GM18520 (cell line): ENCODE results near the gene ATPAF2.

ENCODE experiments used
- ATAC-seq: cut with Tn5 transposase; IDR thresholded peaks from one replicate; pipeline ENCODE4 v1.9.1; 2021; ENCODE audit not compliant: unreplicated experiment

Gene ATPAF2

DNA sequence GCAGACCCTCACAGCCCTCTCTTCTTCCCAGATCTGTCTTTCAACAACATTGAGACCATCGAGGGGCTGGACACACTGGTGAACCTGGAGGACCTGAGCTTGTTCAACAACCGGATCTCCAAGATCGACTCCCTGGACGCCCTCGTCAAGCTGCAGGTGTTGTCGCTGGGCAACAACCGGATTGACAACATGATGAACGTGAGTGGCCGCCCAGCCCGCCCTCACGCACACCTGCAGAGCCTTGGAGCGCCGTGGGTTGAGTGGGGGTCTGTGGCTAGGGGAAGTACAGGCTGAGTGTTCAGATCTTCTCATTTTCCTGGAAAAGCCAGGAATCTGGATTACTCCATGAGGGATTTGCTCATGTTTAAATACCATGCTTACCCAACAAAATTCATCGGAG lies 51.1 kb downstream of the ATPAF2 start:
- no peak for ATAC-seq

DNA sequence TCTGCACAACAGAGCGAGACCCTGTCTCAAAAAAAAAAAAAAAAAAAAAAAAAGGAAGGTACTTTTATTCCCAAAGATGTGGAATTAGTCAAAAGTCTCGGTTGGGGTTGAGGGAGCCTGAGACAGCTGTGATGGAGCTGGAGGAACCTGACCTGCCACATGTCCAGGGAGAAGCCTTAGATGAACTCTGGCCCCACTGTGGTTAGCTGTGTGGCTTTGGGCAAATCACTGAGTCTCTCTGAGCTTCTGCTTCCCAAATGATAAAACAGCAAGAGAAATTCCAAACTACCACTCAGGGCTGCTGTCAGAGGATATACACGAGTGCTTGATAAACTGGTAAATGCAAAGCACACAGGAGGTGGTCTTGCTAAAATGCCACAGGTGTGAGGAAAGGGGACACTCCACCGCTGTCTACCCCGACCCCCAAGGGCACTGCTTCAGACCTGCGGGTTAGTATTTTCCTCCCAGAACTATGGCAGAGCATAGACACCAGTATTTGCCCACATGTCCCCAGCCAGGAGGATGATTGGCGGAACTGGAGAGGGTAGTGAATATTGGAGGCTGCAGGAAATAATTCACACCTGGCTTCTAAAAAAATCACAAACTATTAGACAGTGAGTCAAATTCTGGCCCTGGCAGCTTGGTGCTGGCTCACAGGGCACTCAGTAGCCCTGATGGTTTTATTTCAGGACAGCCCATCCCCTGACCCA lies 51.6 kb downstream of the ATPAF2 start:
- ATAC-seq, result no peak

DNA sequence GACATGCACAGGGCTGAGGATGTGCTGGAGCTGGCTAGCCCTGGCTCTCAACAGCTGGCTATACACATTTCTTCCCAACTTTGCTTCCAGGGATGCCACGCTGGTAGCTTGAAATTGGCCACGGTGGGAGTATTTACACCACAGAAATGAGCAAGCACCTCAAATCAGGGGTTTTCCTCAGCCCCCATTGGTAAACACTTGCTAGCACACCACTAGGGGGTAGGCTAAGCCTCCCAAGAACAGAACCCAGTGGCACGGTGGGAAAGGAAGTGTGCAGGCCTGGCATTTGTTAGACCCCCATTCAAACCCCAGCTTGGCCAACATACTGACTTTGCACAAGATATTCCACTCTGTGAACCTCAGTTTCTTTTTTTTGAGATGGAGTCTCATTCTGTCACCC lies 53.4 kb downstream of the ATPAF2 start:
- ATAC-seq, result no peak

DNA sequence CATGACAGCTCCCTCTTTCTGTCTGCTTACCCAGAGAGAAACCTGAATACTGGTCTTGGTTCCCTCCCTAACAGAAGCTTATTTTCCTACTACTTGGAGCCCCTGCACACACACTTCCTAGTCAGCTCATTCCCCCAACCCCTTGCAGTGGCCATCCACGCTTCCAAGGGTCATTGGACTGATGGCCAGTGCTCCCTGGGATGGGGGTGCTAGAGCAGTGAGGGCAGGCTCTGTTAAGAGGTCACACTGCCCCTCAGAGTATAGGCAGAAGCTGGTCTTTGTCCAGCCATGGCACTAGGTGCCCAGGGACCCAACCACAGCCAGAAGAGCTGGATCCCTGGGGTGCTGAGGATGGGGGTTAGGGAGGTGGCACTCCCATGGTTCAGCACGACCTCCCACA lies 53.8 kb downstream of the ATPAF2 start:
- ATAC-seq, result no peak

DNA sequence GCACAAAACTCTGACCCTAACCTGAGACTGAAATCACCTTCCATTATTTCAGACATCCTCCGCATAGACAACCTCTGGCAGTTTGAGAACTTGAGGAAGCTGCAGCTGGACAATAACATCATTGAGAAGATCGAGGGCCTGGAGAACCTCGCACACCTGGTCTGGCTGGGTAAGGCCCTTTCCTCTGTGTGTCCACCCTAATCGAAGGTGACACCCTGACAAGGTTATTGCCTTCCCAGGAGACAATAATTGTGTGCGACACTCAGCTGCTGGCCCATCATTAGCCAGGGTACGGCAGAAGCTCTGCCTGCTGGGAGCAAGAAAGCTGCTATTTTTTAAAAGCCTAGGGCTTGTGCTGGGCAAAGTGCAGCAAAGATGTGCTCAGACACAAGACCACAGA lies 55.2 kb downstream of the ATPAF2 start:
- ATAC-seq, result no peak

DNA sequence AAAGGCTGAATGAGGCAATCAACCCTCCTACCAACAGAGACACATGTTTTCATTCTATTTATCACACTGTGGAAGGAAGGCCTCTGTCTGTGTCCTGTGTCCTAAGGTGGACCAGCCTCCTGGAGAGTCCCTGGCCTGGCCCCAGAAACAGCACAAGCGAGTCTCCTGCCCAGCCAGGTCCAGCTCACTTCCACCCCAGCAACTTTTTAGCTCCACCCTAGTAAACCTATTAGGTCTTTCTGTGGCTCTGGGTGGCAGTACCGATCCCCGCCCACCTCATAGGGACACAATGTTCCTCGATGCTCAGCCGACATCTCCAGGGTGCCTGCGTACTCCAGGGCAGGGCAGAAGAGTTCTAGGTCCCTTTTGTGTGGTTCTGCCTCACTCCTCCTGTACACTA lies 55.6 kb downstream of the ATPAF2 start:
- ATAC-seq, result no peak

DNA sequence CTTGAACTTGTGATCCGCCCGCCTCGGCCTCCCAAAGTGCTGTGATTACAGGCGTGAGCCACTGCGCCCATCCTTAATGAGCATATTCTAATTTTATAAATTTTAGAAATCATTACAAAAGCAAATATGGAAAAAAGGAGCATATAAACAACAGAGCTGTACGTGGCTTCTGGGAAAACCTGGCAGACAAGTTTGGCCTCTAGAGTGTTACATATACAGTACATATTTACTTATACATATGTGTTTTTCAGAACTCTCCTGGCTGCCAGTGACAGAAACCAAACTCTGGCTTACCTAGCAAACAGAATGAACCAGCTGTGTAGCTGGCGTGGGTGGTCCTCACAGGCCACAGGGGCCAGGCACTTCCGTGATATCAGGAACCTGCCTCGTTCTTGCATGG lies 56.2 kb downstream of the ATPAF2 start:
- no peak for ATAC-seq

DNA sequence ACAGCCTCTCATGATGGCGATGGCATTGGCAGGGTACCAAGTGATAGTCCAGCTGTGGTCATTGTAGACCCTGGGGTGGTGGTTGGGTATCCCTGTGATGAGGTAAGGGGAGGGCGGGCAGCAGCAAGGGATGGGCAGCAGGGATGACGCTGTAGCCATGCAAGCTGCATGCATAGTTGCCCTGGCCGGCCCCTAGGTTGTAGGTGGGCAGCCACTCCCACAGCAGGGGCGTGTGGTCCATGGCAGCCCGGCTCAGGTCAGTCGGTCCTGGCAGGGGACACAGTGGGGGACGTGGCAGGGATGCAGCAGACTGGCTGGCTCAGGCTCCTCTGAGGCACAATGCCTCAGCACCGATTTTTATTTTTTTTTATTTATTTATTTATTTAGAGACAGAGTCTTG lies 57.6 kb downstream of the ATPAF2 start:
- ATAC-seq, result no peak

DNA sequence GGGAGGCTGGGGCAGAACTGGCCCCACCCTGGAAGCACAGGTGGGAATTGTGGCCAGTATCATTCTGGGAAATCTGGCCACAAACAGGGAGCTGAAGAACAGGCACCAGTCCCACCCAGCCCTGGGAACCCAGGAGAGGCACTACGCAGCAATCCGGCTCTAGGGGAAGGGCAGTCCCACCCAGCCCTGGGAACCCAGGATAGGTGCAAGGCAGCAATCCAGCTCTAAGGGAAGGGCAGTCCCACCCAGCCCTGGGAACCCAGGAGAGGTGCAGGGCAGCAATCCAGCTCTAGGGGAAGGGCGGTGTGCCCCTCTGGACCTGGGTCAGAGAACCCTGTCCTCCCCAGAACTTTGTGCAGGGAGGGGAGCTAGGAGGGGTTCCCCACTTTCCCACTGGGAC lies 59.2 kb downstream of the ATPAF2 start:
- ATAC-seq, result no peak

DNA sequence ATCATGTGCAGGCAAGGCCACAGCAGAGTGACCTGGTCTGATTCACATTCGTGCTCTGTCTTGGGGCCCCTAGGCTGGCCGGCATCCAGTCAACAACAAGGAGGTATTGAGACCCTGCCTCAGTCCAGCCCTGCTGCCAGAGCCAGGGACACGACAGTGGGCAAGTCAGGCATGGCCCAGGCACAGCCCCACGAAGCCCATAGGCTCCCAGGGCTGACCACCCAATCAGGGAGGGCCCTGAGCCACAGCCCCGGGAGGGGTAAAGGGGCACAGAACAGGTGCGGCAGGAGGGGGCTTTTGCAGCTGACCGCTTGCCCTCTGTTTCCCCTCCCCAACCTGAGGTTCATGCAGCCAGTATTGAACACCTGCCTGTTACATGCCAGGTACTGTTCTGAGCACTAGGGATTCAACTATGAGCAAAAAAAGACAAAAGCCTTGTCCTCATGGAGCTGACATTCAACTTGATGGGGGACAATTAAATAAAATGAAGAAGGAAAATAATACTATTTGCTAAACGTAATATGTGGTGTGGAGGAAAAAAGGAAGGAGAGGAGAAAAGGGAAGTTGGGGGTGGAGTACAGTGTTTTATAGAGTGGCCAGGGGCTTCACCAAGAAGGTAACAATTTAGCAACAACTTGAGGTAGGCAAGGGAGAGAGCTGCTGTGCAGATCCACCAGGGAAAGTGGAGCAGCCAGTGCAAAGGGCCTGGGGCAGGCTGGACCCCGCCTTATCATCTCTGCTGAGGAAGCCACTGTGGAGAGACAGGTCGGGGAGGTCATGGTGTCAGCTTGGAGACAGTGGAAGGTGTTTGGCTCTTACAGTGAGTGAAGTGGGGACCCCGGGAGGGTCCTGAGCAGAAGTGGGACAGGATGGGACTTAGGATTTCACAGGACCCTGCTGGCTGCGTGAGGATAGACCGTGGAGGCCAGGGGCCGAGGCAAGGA lies 60.2 kb downstream of the ATPAF2 start:
- no peak for ATAC-seq

DNA sequence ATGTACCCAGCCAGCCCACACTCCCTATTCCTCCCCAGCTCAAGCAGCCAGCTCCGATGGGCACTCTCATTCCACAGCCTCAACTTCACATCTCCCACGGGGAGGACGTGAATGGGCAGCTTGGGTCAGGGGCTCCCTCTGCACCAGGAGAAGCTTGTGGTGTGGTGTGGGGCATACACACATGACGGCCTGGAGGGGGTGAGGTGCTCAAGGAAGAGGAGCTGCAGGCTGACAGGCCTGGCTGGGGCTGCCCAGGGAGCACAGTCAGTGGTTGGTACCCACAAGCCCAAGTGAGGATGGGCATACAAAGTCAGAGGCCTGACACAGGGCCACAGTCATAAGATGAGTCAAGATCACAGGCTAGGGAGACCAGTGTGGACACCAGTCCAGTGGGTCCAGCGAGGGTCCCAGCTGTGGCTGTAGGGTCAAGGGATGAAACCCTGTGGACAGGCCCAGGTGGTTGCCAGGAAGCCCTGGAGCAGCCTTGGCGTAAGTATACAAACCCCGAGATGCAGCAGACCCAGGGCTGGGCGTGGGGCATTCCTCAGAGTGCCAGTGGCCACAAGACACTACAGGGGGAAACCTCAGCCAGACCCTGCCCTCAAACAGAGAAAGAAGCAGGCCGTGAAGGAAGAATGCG lies 61.9 kb downstream of the ATPAF2 start:
- no peak for ATAC-seq

DNA sequence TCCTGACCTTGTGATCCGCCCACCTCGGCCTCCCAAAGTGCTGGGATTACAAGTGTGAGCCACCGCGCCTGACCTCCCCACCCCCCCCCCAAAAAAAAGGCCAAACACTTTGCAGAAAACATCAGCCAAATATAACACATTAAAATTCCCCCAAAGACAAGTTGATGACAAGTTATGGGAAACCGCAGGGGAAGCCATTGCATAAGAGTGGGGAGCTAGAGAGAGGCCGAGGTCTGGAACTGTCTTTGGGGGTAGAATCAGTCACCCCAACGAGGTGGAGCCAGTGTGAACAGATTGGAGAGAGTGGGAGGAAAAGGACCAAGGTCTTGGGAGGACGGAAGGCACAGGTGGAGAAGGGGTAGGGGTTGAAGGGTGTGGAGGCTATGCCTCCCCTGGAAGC lies 63.5 kb downstream of the ATPAF2 start:
- no peak for ATAC-seq

DNA sequence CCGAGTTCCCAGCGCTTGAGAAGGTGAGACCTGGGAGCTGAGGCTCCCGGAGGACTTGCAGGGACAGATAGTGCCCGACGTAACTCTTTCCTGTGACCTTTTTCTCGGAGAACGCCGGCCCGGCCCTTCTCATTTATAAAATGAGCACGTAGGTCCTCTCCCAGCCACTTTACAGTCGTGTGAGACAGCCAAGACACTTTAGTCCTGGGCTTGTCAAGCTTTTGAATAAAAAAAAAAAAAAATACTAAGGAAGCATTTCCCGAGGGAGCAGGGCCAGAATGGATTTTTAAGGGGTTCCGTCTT lies 66.1 kb downstream of the ATPAF2 start:
- no peak for ATAC-seq

DNA sequence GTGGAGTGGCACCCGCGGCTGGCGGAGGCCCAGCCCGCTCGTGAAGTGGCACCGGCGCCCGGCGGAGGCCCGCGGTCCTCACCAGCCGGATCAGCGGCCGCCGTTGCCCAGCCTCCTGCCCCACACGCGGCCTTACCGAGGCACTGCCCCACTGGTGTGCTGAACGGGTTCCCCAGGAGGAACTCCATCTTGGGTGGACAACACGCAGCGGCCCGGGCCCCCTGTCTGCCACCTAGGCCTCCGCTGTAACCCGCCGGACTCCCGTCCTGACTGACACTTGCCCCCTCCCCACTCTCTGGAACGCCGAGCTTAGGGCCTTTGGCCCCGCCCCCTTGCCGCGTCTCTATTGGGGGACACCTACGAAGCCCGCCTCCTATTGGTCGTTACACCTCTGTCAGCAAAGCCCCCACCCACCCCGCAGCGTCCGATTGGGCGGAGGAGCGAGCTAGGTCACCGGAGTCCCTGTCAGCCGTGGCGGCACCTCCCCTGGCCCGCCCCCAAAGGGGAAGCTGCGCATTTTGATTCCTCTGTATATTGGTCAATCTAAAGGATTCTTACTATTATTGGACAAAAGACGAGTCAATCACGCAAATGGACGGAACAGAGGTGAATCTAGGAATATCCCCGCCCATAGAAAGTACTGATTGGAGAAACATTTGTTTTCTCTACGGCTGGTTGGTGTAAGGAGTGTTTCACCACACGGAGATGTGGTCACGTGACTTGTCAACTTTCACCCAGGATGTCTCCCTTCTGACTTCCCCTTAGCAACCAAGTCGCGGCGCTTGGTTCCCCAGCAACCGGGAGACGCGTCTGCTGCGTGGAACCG lies 66.6 kb downstream of the ATPAF2 start, which contains the start of the genes DRC3 and TOM1L2:
DRC3 (plus strand) TSS at position 737 of the 826 bp plus-strand sequence. CDS start 4,737 bp downstream, outside the sequence.
TOM1L2 (minus strand) TSS at position 275 of the 826 bp plus-strand sequence; CDS start at position 188, 87 bp downstream.
- peak; percentile 89 for ATAC-seq

DNA sequence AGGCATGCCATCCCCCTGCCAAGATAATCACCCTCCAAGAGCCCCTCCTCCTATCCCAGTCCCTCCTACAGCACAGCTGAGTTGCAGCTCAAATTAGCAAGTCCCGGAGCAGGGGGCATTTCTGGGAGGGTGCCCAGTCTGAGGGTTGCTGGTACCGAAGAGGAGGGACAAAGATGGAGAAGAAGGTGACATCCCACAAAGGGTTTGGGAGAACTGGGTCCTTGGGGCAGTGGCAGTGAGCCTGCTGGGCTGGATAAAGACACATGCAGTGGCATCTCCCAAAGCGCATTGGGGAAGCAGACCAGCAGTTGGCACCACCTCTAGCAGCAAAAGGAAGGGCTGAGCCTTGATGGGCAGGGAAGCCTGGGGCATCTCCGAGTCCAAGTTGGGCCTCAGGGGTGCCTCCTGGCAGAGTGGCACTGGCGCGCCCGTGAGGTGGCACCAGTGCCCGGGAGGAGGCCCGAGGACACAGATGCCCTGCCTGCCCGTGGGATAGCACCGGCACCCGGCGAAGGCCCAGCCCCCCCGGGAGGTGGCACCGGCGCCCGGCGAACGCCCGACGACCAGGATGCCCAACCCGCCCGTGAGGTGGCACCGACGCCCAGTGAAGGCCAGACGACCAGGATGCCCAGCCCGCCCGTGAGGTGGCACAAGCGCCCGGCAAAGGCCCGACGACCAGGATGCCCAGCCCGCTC lies 67.4 kb downstream of the ATPAF2 start:
- no peak for ATAC-seq

DNA sequence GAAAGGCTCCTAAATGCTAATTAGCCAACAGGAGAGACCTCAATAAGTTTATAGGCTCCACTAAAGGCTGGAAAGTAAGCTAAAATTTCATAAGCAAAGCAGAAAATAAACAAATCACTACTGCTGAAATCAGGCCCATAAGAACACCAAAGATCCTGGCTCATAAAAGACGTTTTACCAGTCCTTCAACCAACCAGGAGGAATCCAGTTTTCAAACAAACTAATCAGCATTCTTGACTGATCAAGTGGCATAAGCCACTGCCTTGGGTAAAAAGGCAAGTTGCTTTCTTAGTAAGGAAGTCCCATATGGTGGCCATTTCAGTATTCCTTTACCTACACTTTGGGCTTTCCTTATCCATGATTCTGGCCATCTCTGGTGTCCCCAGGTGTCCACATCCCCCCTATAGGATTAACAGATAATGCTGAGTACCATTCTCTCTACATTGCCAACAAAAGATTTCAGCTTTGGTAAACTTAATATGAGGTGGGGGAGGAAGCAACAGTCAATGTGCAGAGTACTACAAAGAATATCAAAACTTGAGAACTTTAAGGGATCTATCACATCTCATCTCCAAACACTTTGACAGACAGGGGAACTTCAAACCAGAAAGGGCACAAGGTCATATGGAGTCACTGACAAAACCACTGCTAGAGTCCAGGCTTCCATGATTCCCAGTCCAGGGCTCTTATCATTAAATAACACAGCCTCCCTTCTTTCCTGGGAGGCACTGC lies 68.1 kb downstream of the ATPAF2 start:
- ATAC-seq, result no peak
